Right lobe of liver (tissue), 6 donors: ENCODE results near the gene ANKRD31. TPM values are rescaled to one million over a fixed set of nuclear protein-coding genes. Genes with fewer than 3 reads are reported as not detected.
A peak's percentile ranks its signal among the peaks of the same experiment; 100 is the strongest.

Experiments
- ATAC-seq, 4 donors: fragments of 200-7000 bp; cut with Tn5 transposase; one replicate each; pipeline ENCODE4 v1.9.1; 2020; ENCODE audit warnings: mild to moderate bottlenecking in 4 of 4, moderate library complexity in 4 of 4
- DNase-seq, 3 donors: peaks; one replicate each; pipeline ENCODE4 v3.0.0-alpha.2; 2020
- H3K27ac ChIP-seq, 3 donors: fragments of 200-600 bp; one replicate each; pipeline ENCODE4 v1.8.0; 2022
- H3K27me3 ChIP-seq, 2 donors: fragments of 200-600 bp; one replicate each; pipeline ENCODE4 v1.8.0; 2022
- H3K36me3 ChIP-seq, 4 donors: fragments of 200-600 bp; sonication (generic) in 1 of 4; one replicate each; pipeline versions ENCODE4 v1.5.1 to v1.8.0; 2017 to 2022; ENCODE audit warnings: control low read depth in 1 of 4
- H3K4me1 ChIP-seq, 4 donors: fragments of 200-600 bp; sonication (generic) in 1 of 4; one replicate each; pipeline versions ENCODE4 v1.5.1 to v1.8.0; 2017 to 2022; ENCODE audit warnings: control low read depth in 1 of 4
- H3K4me3 ChIP-seq, 3 donors: fragments of 200-600 bp; one replicate each; pipeline ENCODE4 v1.8.0; 2022
- H3K9me3 ChIP-seq, 4 donors: fragments of 200-600 bp; sonication (generic) in 1 of 4; one replicate each; pipeline versions ENCODE4 v1.5.1 to v1.8.0; 2017 to 2022; ENCODE audit warnings: control low read depth in 1 of 4
- POLR2A ChIP-seq: fragments of 450-650 bp; IDR thresholded peaks from one replicate; pipeline ENCODE4 v1.6.1; 2017; ENCODE audit warnings: antibody characterized with exemption, mild to moderate bottlenecking
- WGBS: methylation state at CpG from one replicate; pipeline ENCODE4 v1.1.6; 2018; ENCODE audit warnings: low coverage, low lambda C conversion rate; ENCODE audit not compliant: insufficient coverage; ENCODE audit errors: missing lambda C conversion rate; 5-methylcytosine and 5-hydroxymethylcytosine counted together
- intact Hi-C, 2 donors: fragments of 100-400 bp; cut with DNase I; formaldehyde crosslinking; loops; one replicate each; pipeline versions ENCODE4 v1.11.2 to v1.14.1; 2022
- long read RNA-seq: library from polyadenylated mRNA; unstranded; transcript quantifications from one replicate; pipeline ENCODE4 v2.0.0, GENCODE V29; 2019
- total RNA-seq, 6 experiments: library from RNA; depleted of rRNA in 2 of 6; stranded (reverse); fragments of >200 nt in 2 of 6; fragmentation: NEBNext Ultra II Directional in 3 of 6; extraction: Animal tissue kit (Norgen Biotek cat#: 25700) in 3 of 6; gene quantifications; one replicate each; pipeline versions ENCODE4 v1.1.0 to v1.2.4, GENCODE V29; 2016 to 2023
- TF ChIP-seq, protein P1 (sequence below), 4 donors: fragments of 200-600 bp in 3 of 4; fragments of 450-650 bp in 1 of 4; IDR thresholded peaks; one replicate each; pipeline versions ENCODE4 v1.5.1 to v1.8.0; 2016 to 2022; ENCODE audit warnings: antibody characterized with exemption in 4 of 4, mild to moderate bottlenecking in 2 of 4
- donor health status: DM: no; HTN: yes; CAD: no.
- donor health status: DM: no; HTN: no; CAD: no.
- donor health status: DM: no; HTN: no; CAD: no.
- donor health status: DM: no; HTN: yes; CAD: no.
- donor health status: DM: no; HTN: yes; CAD: no.

The ANKRD31 gene
- total RNA-seq = under 1 TPM in 5 of 6 experiments, not detected in 1; 0.02 to 0.15 (median 0.12) TPM
- long read RNA-seq = 0 reads

DNA sequence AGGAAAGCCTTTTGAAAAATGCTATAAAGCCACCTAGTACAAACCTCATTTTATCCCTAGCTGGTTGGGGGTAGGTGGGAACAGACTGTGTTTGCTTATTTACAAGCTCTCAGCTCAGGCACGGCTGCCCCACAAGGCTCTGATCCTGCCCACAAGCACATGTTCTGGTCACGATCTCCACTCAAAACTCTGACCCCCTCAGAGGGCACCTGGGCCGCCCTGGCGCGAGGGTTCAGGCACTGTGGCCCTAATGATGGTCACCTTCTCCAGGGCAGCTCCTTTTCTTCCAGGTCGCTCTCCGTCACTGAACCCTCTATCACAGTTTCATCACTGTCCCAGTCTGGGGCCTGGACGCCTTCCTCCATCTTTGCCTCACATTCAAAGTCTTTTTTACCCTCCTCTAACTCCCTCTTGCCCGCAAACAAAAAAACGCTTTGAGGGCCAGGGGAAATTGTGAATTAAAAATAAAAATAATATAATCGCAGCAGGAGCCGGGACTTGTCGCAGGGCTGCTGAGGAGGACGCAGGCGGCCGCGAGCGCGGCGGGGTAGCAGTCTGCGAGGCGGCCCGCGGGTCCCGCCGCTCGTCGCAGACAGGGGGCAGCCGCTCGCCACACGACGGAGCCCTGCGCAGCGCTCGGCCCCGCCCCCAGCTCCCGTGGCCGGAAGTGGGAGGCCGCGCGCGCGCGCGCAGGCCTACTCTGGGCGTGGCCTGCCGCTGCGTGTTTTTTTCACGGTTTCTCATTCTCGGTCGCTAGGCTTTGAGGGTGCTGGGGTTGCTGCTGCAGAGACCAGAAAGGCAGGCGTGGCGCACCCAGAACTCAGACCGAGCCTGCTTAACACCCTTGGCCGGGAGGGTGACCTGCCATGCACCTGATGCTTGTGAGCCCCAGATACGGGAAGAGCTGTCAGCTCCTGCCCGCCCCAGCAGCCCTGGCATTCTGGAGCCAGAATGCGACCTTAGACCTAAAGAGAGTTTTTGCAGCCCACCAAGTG, at the start of gene ANKRD31:
Gene ANKRD31, minus strand, starts transcription at position 557 of the 995 bp plus-strand sequence. Its CDS starts 192 bp downstream, at position 365.
- Histone ChIP-seq H3K36me3 (no peaks in the 10 kb centered on the region), H3K27me3 (no peaks in the 10 kb centered on the region), H3K4me1 (peaks cover 0 to 10% (median 0%) of the 10 kb centered on the region in 4 donors), H3K4me3 (peak within 1 kb of the TSS; percentile 48 to 77 (median 69)), H3K9me3 (no peaks in the 10 kb centered on the region), H3K27ac (peak within 1 kb of the TSS; percentile 49 to 74 (median 63))
- 2% methylated on average over 19 of the region's 58 CpGs for WGBS
- intact Hi-C loops = no loop called here
- TF ChIP-seq POLR2A = peak; percentile 76
- TF ChIP-seq, protein P1, sequence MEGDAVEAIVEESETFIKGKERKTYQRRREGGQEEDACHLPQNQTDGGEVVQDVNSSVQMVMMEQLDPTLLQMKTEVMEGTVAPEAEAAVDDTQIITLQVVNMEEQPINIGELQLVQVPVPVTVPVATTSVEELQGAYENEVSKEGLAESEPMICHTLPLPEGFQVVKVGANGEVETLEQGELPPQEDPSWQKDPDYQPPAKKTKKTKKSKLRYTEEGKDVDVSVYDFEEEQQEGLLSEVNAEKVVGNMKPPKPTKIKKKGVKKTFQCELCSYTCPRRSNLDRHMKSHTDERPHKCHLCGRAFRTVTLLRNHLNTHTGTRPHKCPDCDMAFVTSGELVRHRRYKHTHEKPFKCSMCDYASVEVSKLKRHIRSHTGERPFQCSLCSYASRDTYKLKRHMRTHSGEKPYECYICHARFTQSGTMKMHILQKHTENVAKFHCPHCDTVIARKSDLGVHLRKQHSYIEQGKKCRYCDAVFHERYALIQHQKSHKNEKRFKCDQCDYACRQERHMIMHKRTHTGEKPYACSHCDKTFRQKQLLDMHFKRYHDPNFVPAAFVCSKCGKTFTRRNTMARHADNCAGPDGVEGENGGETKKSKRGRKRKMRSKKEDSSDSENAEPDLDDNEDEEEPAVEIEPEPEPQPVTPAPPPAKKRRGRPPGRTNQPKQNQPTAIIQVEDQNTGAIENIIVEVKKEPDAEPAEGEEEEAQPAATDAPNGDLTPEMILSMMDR (IDR thresholded peaks at IDR 0.05) = peak; percentile 90 to 98 (median 93)
- DNase-seq (peak; percentile 89 to 91 (median 91)), ATAC-seq (peak; percentile 99 to 100 (median 100))

GRCh38 chr5:75286211-75286773, 49.6 kb upstream of the ANKRD31 start:
- ATAC-seq = no peak
- H3K27me3 ChIP-seq = no peaks in the 10 kb centered on the region
- intact Hi-C loops = no loop called here
- DNase-seq = no peak
- no peaks in the 10 kb centered on the region for H3K4me1 ChIP-seq
- H3K4me3 ChIP-seq = no peak overlapping the region
- H3K27ac ChIP-seq = no peak overlapping the region
- H3K36me3 ChIP-seq = no peaks in the 10 kb centered on the region
- TF ChIP-seq, protein P1 (IDR thresholded peaks at IDR 0.05) = no peak
- no peak for TF ChIP-seq POLR2A
- no peaks in the 10 kb centered on the region for H3K9me3 ChIP-seq
- WGBS = 87% methylated on average over 3 of the region's 3 CpGs

DNA sequence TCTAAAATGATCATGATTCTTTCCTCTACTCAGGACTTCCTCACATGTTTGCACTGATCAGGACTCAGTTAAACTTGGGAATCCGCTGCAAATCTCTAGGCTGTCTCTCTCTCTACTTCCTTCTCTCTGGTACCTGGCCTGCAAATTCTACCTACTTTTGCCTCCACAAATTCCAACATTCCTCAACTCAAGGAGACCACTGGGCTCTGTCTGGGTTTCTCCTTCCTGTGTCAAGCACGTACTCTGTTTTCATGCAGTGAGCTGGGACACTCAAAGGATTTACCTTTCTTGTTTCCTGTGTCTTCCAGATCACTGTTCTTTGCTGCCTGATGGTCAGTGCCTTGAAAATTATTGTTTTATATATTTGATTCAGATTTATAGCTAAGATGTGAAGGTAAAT, 45.9 kb upstream of the ANKRD31 start:
- intact Hi-C loops = no loop called here
- 89% methylated on average over 2 of the region's 2 CpGs for WGBS
- no peak for ATAC-seq

DNA sequence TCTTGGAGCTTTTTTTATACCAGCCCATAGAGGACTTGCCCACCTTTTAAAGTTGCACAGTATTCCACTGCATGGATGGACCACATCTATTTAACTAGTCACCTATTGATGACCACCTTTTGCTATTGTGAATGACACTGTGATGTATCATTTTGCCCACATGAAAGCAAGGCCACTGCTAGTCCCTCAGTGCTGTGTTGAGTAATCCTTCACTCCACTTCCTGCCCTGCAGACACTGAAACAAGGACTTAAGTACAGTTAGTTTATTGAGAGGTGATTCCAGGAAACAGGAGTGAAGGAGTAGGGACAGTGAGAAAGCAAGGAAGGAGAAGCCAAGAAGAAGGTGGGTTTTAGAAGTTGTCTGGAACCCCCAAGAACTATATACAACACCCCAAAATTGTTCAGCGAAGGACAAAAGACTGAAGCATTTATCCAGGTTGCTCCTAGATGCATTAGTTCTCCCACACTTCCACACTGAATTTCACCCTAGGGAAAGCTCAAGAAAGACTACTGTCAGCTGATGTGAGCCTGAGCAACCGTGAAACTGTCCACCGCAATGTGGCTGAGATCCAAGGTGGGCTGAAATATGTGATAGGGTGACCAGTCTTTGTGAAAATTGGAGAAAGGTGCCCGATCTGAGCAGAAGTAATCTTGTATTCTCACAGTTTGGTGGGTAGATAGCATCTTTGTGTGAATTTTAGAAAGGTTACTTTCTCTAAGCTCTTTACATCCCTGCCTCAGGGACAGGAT, 45.2 kb upstream of the ANKRD31 start:
- Histone ChIP-seq H3K27ac (no peak overlapping the region), H3K36me3 (no peaks in the 10 kb centered on the region), H3K9me3 (no peaks in the 10 kb centered on the region), H3K4me1 (no peaks in the 10 kb centered on the region), H3K4me3 (no peak overlapping the region), H3K27me3 (no peaks in the 10 kb centered on the region)
- intact Hi-C loops = no loop called here
- 83% methylated on average over 1 of the region's 4 CpGs for WGBS
- DNase-seq = no peak
- TF ChIP-seq, protein P1 (IDR thresholded peaks at IDR 0.05) = no peak
- no peak for TF ChIP-seq POLR2A
- no peak for ATAC-seq

More for the DNA sequence above, 45.9 kb upstream of the ANKRD31 start:
- no peaks in the 10 kb centered on the region for H3K4me1 ChIP-seq
- H3K9me3 ChIP-seq = no peaks in the 10 kb centered on the region
- no peak overlapping the region for H3K4me3 ChIP-seq
- no peak overlapping the region for H3K27ac ChIP-seq
- H3K36me3 ChIP-seq = no peaks in the 10 kb centered on the region
- TF ChIP-seq, protein P1 (IDR thresholded peaks at IDR 0.05) = no peak
- TF ChIP-seq POLR2A = no peak
- no peaks in the 10 kb centered on the region for H3K27me3 ChIP-seq
- no peak for DNase-seq
